ENCODE measurements around the gene TMEM163. TPM values are rescaled to one million over a fixed set of nuclear protein-coding genes. Genes with fewer than 3 reads are reported as not detected.

Gene TMEM163
- total RNA-seq, 1 donor, result not detected

- H3K79me2 ChIP-seq (ENCODE audit: insufficient read depth, low read length), result no peaks in the 10 kb centered on the region
- no peaks in the 10 kb centered on the region for H4K20me1 ChIP-seq (ENCODE audit: insufficient read depth, low read length)
- no peaks in the 10 kb centered on the region for H3K36me3 ChIP-seq (ENCODE audit: insufficient read depth, low read length)
- no peaks in the 10 kb centered on the region for H3K9me3 ChIP-seq (ENCODE audit: low read depth, low read length)
- DNase-seq (ENCODE audit: insufficient read length, low spot score, missing footprints), result no peak
- H2AFZ ChIP-seq (ENCODE audit: low read length), result no peak overlapping the region
- TF ChIP-seq, protein P1, sequence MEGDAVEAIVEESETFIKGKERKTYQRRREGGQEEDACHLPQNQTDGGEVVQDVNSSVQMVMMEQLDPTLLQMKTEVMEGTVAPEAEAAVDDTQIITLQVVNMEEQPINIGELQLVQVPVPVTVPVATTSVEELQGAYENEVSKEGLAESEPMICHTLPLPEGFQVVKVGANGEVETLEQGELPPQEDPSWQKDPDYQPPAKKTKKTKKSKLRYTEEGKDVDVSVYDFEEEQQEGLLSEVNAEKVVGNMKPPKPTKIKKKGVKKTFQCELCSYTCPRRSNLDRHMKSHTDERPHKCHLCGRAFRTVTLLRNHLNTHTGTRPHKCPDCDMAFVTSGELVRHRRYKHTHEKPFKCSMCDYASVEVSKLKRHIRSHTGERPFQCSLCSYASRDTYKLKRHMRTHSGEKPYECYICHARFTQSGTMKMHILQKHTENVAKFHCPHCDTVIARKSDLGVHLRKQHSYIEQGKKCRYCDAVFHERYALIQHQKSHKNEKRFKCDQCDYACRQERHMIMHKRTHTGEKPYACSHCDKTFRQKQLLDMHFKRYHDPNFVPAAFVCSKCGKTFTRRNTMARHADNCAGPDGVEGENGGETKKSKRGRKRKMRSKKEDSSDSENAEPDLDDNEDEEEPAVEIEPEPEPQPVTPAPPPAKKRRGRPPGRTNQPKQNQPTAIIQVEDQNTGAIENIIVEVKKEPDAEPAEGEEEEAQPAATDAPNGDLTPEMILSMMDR (IDR thresholded peaks at IDR 0.05; ENCODE audit: extremely low read depth, low read depth, low read length), result no peak
- H3K27ac ChIP-seq (ENCODE audit: low read depth, low read length), result no peak overlapping the region
- no peaks in the 10 kb centered on the region for H3K4me1 ChIP-seq (ENCODE audit: insufficient read depth, low read length)
- H3K4me3 ChIP-seq (ENCODE audit: insufficient read depth, low read length), result no peak overlapping the region
- no peaks in the 10 kb centered on the region for H3K27me3 ChIP-seq (ENCODE audit: insufficient read depth, low read length)
- H3K4me2 ChIP-seq (ENCODE audit: insufficient read depth, low read length), result no peak overlapping the region
Measured at GRCh38 chr2:134564549-134564948, 154.3 kb downstream of the TMEM163 start.

DNA sequence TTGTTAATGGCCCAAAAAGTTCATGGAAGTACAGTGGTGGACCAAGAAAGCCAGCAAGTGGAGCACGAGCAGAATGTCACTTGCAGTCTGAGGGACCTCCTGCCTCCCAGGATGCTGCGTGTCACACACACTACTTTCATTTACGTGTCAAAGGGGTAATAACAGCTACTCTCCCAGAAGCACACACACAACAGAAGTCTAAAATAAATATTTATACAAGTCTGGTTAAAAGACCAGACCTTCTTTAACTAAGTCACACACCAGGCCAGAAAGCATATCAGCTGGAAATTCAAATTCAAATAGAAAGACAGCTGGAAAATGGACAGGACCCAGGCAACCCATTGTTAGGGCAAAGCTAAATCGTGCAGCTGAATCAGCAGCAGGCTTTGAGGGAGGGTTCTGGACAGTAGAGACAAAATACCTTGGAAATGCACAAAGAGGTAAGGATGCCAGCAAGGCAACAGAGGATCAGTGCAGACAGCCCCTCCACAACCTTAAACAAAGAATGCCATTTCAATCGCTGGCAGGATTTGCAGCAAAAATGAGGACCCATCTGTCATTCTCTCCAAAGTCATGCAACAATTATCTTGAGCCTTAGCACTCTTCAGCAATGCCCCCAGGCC lies 160.5 kb downstream of the TMEM163 start:
- Histone ChIP-seq H3K9me3 (ENCODE audit: low read depth, low read length) (no peaks in the 10 kb centered on the region), H4K20me1 (ENCODE audit: insufficient read depth, low read length) (no peaks in the 10 kb centered on the region), H3K4me1 (ENCODE audit: insufficient read depth, low read length) (no peaks in the 10 kb centered on the region), H2AFZ (ENCODE audit: low read length) (no peak overlapping the region), H3K4me2 (ENCODE audit: insufficient read depth, low read length) (no peak overlapping the region), H3K79me2 (ENCODE audit: insufficient read depth, low read length) (no peaks in the 10 kb centered on the region), H3K27me3 (ENCODE audit: insufficient read depth, low read length) (no peaks in the 10 kb centered on the region), H3K36me3 (ENCODE audit: insufficient read depth, low read length) (no peaks in the 10 kb centered on the region), H3K27ac (ENCODE audit: low read depth, low read length) (no peak overlapping the region), H3K4me3 (ENCODE audit: insufficient read depth, low read length) (no peak overlapping the region)
- DNase-seq (ENCODE audit: insufficient read length, low spot score, missing footprints), result no peak
- TF ChIP-seq, protein P1 (IDR thresholded peaks at IDR 0.05; ENCODE audit: extremely low read depth, low read depth, low read length), result no peak

GRCh38 chr2:134555411-134555810 lies 163.4 kb downstream of the TMEM163 start:
- Histone ChIP-seq H4K20me1 (ENCODE audit: insufficient read depth, low read length) (no peaks in the 10 kb centered on the region), H3K4me2 (ENCODE audit: insufficient read depth, low read length) (no peak overlapping the region), H3K27me3 (ENCODE audit: insufficient read depth, low read length) (no peaks in the 10 kb centered on the region), H3K9me3 (ENCODE audit: low read depth, low read length) (no peaks in the 10 kb centered on the region), H3K27ac (ENCODE audit: low read depth, low read length) (no peak overlapping the region), H3K4me3 (ENCODE audit: insufficient read depth, low read length) (no peak overlapping the region), H2AFZ (ENCODE audit: low read length) (no peak overlapping the region), H3K36me3 (ENCODE audit: insufficient read depth, low read length) (no peaks in the 10 kb centered on the region), H3K4me1 (ENCODE audit: insufficient read depth, low read length) (no peaks in the 10 kb centered on the region), H3K79me2 (ENCODE audit: insufficient read depth, low read length) (no peaks in the 10 kb centered on the region)
- DNase-seq (ENCODE audit: insufficient read length, low spot score, missing footprints), result no peak
- TF ChIP-seq, protein P1 (IDR thresholded peaks at IDR 0.05; ENCODE audit: extremely low read depth, low read depth, low read length), result no peak

DNA sequence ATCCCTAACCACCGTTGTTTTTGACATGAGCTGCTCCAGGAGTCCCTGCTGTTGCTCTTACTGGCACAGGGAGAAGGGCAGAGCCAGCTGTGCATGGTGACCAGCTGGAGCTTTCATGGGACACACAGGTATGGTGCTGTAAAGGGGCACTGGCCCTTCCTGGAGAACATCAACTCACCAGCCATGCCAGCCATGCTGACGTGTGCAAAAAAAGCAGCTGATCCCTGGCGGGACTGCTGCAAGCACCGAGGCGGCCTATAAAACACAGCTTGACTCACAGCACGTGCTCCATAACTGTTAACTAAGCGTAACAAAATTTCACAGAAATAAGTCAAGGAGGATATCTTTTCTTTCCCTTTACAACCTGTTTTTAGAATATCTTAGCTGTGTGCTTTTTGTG lies 165.1 kb downstream of the TMEM163 start:
- Histone ChIP-seq H3K4me1 (ENCODE audit: insufficient read depth, low read length) (no peaks in the 10 kb centered on the region), H3K79me2 (ENCODE audit: insufficient read depth, low read length) (no peaks in the 10 kb centered on the region), H3K27ac (ENCODE audit: low read depth, low read length) (no peak overlapping the region), H4K20me1 (ENCODE audit: insufficient read depth, low read length) (no peaks in the 10 kb centered on the region), H3K9me3 (ENCODE audit: low read depth, low read length) (no peaks in the 10 kb centered on the region), H3K36me3 (ENCODE audit: insufficient read depth, low read length) (no peaks in the 10 kb centered on the region), H2AFZ (ENCODE audit: low read length) (no peak overlapping the region), H3K4me3 (ENCODE audit: insufficient read depth, low read length) (no peak overlapping the region), H3K4me2 (ENCODE audit: insufficient read depth, low read length) (no peak overlapping the region), H3K27me3 (ENCODE audit: insufficient read depth, low read length) (no peaks in the 10 kb centered on the region)
- no peak for DNase-seq (ENCODE audit: insufficient read length, low spot score, missing footprints)
- TF ChIP-seq, protein P1 (IDR thresholded peaks at IDR 0.05; ENCODE audit: extremely low read depth, low read depth, low read length), result no peak

Data from osteoblast (primary cell).